Activated CD8-positive, alpha-beta T cell treated with anti-CD3 and anti-CD28 coated beads for 36 hours (primary cell): ENCODE data around the gene CARM1. TPM values are rescaled to one million over a fixed set of nuclear protein-coding genes. Genes with fewer than 3 reads are reported as not detected.
A peak's percentile ranks its signal among the peaks of the same experiment; 100 is the strongest.
"Not testable (repeated sequence)": the region's sequence is repeated elsewhere in the genome, so short reads cannot be mapped to it uniquely, and the experiment has no call there.

ENCODE experiments used
- ATAC-seq: fragments of 200-7000 bp; cut with Tn5 transposase; one replicate; pipeline ENCODE4 v1.10.0; 2021; ENCODE audit warnings: mild to moderate bottlenecking, moderate library complexity
- CTCF ChIA-PET: fragments of 350-600 bp; sonication (Branson Sonifier 250); formaldehyde crosslinking; loops from one replicate; lab custom pipeline; 2021; ENCODE audit warnings: antibody characterized with exemption; lab: Charles Lee
- POLR2A ChIA-PET: fragments of 350-600 bp; sonication (Branson Sonifier 250); formaldehyde crosslinking; loops from one replicate; lab custom pipeline; 2021; ENCODE audit warnings: antibody characterized with exemption; lab: Charles Lee
- DNase-seq: peaks from one replicate; pipeline ENCODE4 v3.0.0-alpha.2; 2020
- H3K27ac Mint-ChIP-seq: one replicate; pipeline ENCODE4 v1.8.0; 2021; ENCODE audit warnings: mild to moderate bottlenecking, mixed read lengths
- H3K27me3 Mint-ChIP-seq: one replicate; pipeline ENCODE4 v1.8.0; 2021; ENCODE audit warnings: mixed read lengths
- H3K36me3 Mint-ChIP-seq: one replicate; pipeline ENCODE4 v1.8.0; 2021; ENCODE audit warnings: low read depth, mixed read lengths
- H3K4me1 Mint-ChIP-seq: one replicate; pipeline ENCODE4 v1.8.0; 2021; ENCODE audit warnings: low read depth, mixed read lengths
- H3K4me3 Mint-ChIP-seq: one replicate; pipeline ENCODE4 v1.8.0; 2021; ENCODE audit warnings: mild to moderate bottlenecking, moderate library complexity, mixed read lengths
- H3K9me3 Mint-ChIP-seq: one replicate; pipeline ENCODE4 v1.8.0; 2021; ENCODE audit warnings: mixed read lengths
- CTCF ChIP-seq: fragments of 200-600 bp; IDR thresholded peaks from one replicate; pipeline ENCODE4 v1.8.0; 2022; ENCODE audit warnings: antibody characterized with exemption, mild to moderate bottlenecking
- intact Hi-C: fragments of 100-400 bp; cut with micrococcal nuclease; formaldehyde crosslinking; loops from one replicate; pipeline ENCODE4 v1.10.0; 2022
- total RNA-seq, 2 experiments: library from RNA; stranded (reverse); gene quantifications; one replicate each; pipeline ENCODE4 v1.2.3, GENCODE V29; 2021

The CARM1 gene
- total RNA-seq, 2 experiments from 2014 or later, result 95.1 to 95.4 TPM

- CTCF ChIA-PET, result interaction anchor here (1.0 to 3.6 kb wide), 14 partner anchors 8 to 136 kb away, joined by 3 to 40 read pairs (median 3); partner anchors contain the start of gene DNM2
- POLR2A ChIA-PET, result interaction anchor here (0.8 to 2.6 kb wide), 9 partner anchors 16 to 233 kb away, joined by 3 to 12 read pairs (median 6); partner anchors contain the start of gene DNM2
- H3K4me1 Mint-ChIP-seq, result peaks cover 16% of the 10 kb centered on the region
- peak; percentile 50 for ATAC-seq
- peak; percentile 92 for DNase-seq
- peak overlapping the region; percentile 98 for H3K4me3 Mint-ChIP-seq
- intact Hi-C loops, result no loop called here
- peak overlapping the region; percentile 99 for H3K27ac Mint-ChIP-seq
- H3K27me3 Mint-ChIP-seq, result no peaks in the 10 kb centered on the region
- no peak for TF ChIP-seq CTCF
- H3K9me3 Mint-ChIP-seq, result peaks cover 10% of the 10 kb centered on the region
- peaks cover 14% of the 10 kb centered on the region for H3K36me3 Mint-ChIP-seq
Measured at GRCh38 chr19:10836479-10837330, 34.6 kb upstream of the CARM1 start.

GRCh38 chr19:10837649-10838048 is 33.7 kb upstream of the CARM1 start:
- Mint-ChIP-seq H3K9me3 (peaks cover 10% of the 10 kb centered on the region), H3K4me1 (peaks cover 16% of the 10 kb centered on the region), H3K36me3 (peaks cover 14% of the 10 kb centered on the region)
- intact Hi-C loops, H3K27ac Mint-ChIP-seq, DNase-seq, H3K27me3 Mint-ChIP-seq, H3K4me3 Mint-ChIP-seq, ATAC-seq: not testable (repeated sequence)
- CTCF ChIA-PET, result interaction anchor here (1.1 to 3.6 kb wide), 5 partner anchors 20 to 120 kb away, joined by 3 to 40 read pairs (median 23); partner anchors contain the start of gene DNM2
- POLR2A ChIA-PET, result interaction anchor here (1.3 to 1.9 kb wide), 2 partner anchors 17 kb away, joined by 3 to 6 read pairs; no protein-coding TSS in a partner anchor

DNA sequence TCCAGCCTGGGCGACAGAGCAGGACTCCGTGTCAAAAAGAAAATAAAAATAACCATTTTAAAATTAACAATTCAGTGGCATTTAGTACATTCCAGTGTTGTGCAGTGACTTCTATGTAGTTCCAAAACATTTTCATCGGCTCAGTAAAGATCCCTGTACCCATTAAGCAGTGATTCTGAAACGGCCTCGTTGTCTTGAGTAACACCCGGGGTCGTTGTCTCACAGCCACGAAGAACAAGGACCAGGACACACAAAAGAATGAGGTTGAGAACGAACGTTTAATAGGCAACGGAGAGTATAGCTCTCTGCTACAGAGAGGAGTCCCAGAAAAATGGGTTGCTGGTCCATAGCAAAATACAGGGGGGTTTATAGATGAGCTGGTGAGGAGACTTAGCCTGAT is 33.0 kb upstream of the CARM1 start:
- Mint-ChIP-seq H3K9me3 (peaks cover 10% of the 10 kb centered on the region), H3K4me1 (peaks cover 16% of the 10 kb centered on the region), H3K4me3 (no peak overlapping the region), H3K27ac (no peak overlapping the region), H3K27me3 (no peaks in the 10 kb centered on the region), H3K36me3 (peaks cover 14% of the 10 kb centered on the region)
- POLR2A ChIA-PET, result interaction anchor here (1.3 kb wide), 1 partner anchor 16 kb away, joined by 3 read pairs; no protein-coding TSS in a partner anchor
- TF ChIP-seq CTCF, result no peak
- CTCF ChIA-PET, result interaction anchor here (1.3 to 3.5 kb wide), 3 partner anchors 19 to 121 kb away, joined by 3 to 14 read pairs (median 6); no protein-coding TSS in a partner anchor
- DNase-seq, result no peak
- ATAC-seq, result no peak
- intact Hi-C loops, result no loop called here

DNA sequence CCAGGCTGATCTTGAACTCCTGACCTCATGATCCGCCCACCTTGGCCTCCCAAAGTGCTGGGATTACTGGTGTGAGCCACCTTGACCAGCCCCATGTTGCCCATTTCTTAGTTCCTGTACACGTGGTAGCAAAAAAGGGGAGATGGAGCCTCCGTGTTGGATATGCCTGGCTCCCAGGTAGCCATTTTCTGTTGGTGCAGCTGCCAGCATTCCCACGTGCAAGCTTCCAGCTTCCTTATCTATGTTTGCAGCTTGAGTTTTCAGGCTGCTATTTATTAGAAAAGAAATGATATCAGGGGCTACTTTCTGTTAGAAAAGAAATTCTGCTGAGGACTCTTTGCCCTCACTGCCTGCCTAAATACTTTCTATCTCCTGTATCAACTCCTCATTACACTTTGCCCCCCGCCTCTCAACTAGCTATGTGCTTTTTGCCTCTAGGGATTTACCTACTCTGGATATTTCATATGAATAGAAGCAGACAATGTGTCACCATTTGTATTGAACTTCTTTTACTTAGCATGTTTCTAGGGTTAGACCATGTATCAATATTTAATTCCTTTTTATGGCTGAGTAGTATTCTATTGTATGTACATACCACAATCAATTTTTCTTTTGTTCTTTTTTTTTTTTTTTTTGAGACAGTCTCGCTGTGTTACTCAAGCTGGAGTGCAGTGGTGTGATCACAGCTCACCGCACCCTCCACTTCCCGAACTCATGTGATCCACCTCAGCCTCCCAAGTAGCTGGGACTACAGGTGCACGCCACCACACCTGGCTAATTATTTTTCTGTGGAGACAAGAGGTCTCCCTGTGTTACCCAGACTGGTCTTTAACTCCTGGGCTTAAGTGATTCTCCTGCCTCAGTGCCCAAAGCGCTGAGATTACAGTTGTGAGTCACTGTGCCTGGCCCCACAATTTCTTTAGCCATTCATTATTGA is 32.0 kb upstream of the CARM1 start:
- Mint-ChIP-seq H3K27me3 (no peaks in the 10 kb centered on the region), H3K4me1 (peaks cover 16% of the 10 kb centered on the region), H3K9me3 (peaks cover 10% of the 10 kb centered on the region), H3K4me3 (no peak overlapping the region), H3K27ac (no peak overlapping the region), H3K36me3 (peaks cover 14% of the 10 kb centered on the region)
- intact Hi-C loops, result no loop called here
- ChIA-PET POLR2A (interaction anchor here (1.2 kb wide), 1 partner anchor 13 kb away, joined by 3 read pairs; no protein-coding TSS in a partner anchor), CTCF (interaction anchor here (1.0 to 3.5 kb wide), 4 partner anchors 18 to 122 kb away, joined by 3 to 14 read pairs (median 6); no protein-coding TSS in a partner anchor)
- TF ChIP-seq CTCF, result no peak
- ATAC-seq, result no peak
- DNase-seq, result no peak

DNA sequence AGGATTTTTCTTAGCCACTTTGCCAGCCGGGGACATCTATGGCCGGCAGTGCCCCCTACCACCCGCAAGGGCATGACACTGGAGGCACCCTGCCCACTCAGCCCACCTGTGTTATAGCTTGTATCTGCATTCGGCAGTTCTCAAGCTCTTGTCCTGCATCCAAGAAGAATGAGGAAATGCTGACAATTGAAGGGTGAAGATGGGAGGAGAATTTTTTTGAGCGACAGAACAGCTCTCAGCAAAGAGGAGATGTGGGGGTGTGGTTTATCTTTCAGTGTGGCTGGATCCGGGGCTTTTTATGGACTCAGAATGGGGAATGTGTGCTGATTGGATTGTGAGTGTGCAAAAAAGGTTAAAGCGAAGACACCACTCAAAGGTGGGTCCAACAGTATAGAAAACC is 28.6 kb upstream of the CARM1 start:
- TF ChIP-seq CTCF, result no peak
- intact Hi-C loops, result no loop called here
- ATAC-seq, result no peak
- Mint-ChIP-seq H3K4me3 (no peak overlapping the region), H3K9me3 (peaks cover 5% of the 10 kb centered on the region), H3K27ac (no peak overlapping the region), H3K36me3 (peaks cover 3% of the 10 kb centered on the region), H3K4me1 (no peaks in the 10 kb centered on the region), H3K27me3 (no peaks in the 10 kb centered on the region)
- POLR2A ChIA-PET, result no interaction called here
- no peak for DNase-seq
- CTCF ChIA-PET, result interaction anchor here (1.3 to 2.9 kb wide), 4 partner anchors 13 to 30 kb away, joined by 3 to 11 read pairs (median 5); no protein-coding TSS in a partner anchor
